Measurements from ENCODE around the gene IPCEF1.

- TF ChIP-seq, protein P1, sequence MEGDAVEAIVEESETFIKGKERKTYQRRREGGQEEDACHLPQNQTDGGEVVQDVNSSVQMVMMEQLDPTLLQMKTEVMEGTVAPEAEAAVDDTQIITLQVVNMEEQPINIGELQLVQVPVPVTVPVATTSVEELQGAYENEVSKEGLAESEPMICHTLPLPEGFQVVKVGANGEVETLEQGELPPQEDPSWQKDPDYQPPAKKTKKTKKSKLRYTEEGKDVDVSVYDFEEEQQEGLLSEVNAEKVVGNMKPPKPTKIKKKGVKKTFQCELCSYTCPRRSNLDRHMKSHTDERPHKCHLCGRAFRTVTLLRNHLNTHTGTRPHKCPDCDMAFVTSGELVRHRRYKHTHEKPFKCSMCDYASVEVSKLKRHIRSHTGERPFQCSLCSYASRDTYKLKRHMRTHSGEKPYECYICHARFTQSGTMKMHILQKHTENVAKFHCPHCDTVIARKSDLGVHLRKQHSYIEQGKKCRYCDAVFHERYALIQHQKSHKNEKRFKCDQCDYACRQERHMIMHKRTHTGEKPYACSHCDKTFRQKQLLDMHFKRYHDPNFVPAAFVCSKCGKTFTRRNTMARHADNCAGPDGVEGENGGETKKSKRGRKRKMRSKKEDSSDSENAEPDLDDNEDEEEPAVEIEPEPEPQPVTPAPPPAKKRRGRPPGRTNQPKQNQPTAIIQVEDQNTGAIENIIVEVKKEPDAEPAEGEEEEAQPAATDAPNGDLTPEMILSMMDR (optimal IDR thresholded peaks at IDR 0.05 in 1 of 3, IDR thresholded peaks at IDR 0.05 in 1 of 3, conservative IDR thresholded peaks at IDR 0.05 in 1 of 3; ENCODE audit: extremely low read depth in 1 of 3, insufficient read depth in 2 of 3, low read length in 3 of 3), result no peak
- no peak for TF ChIP-seq EZH2 (IDR thresholded peaks at IDR 0.05; ENCODE audit: low read length)
Measured at GRCh38 chr6:154140743-154141142, 215.9 kb downstream of the IPCEF1 start.

All from keratinocyte (primary cell).